H7 (cell line): ENCODE measurements around the gene GALR2. TPM values are rescaled to one million over a fixed set of nuclear protein-coding genes. Genes with fewer than 3 reads are reported as not detected.
"Not testable (repeated sequence)": the region's sequence is repeated elsewhere in the genome, so short reads cannot be mapped to it uniquely, and the experiment has no call there.

ENCODE experiments used
- DNase-seq: peaks from one replicate; pipeline ENCODE4 v3.0.0; 2012
- H3K27me3 ChIP-seq: 2 replicates; pipeline ENCODE4 v1.6.0; 2011; ENCODE audit warnings: mild to moderate bottlenecking, low read length; ENCODE audit not compliant: control insufficient read depth, insufficient read depth
- H3K36me3 ChIP-seq: replicated peaks from 2 replicates; pipeline ENCODE4 v1.5.1; 2011; ENCODE audit warnings: low read length; ENCODE audit not compliant: control insufficient read depth, insufficient read depth
- H3K4me3 ChIP-seq: 2 replicates; pipeline ENCODE4 v1.5.1; 2011; ENCODE audit warnings: low read depth, mild to moderate bottlenecking, control low read depth, low read length, moderate library complexity; ENCODE audit not compliant: insufficient read depth
- total RNA-seq: library from RNA; depleted of rRNA; stranded (reverse); fragments of >200 nt; shearing (Covaris generic); gene quantifications from 2 replicates; pipeline ENCODE4 v1.2.3, GENCODE V29; 2014; rRNA removed

GALR2 gene
- 1.8 and 2.0 TPM in 2 replicates for total RNA-seq

- peak; percentile 90 for DNase-seq
- Histone ChIP-seq H3K27me3 (peaks cover 62% of the 10 kb centered on the region), H3K4me3 (peak within 1 kb of the TSS; percentile 49), H3K36me3 (no peaks in the 10 kb centered on the region)
These were observed at the start of gene GALR2 for GRCh38 chr17:76074390-76075363. TSS of gene GALR2 (plus strand) at chr17:76074781. CDS start at chr17:76074884, 103 bp downstream.

GRCh38 chr17:76025294-76025693 lies 49.3 kb upstream of the GALR2 start:
- no peak overlapping the region for H3K4me3 ChIP-seq
- no peaks in the 10 kb centered on the region for H3K27me3 ChIP-seq
- H3K36me3 ChIP-seq: no peaks in the 10 kb centered on the region
- no peak for DNase-seq

- Histone ChIP-seq H3K27me3 (no peaks in the 10 kb centered on the region), H3K4me3 (no peak overlapping the region), H3K36me3 (no peaks in the 10 kb centered on the region)
- peak; percentile 36 for DNase-seq
These were observed 47.8 kb upstream of the GALR2 start for GRCh38 chr17:76026714-76027158.

- DNase-seq: peak; percentile 49
- Histone ChIP-seq H3K27me3 (no peaks in the 10 kb centered on the region), H3K36me3 (no peaks in the 10 kb centered on the region), H3K4me3 (no peak within 1 kb of the TSS)
These were observed 47.3 kb upstream of the GALR2 start, which contains the start of gene EVPL for GRCh38 chr17:76027159-76027839. TSS of gene EVPL (minus strand) at chr17:76027306. CDS start at chr17:76027198, 108 bp downstream.

- no peaks in the 10 kb centered on the region for H3K36me3 ChIP-seq
- DNase-seq: no peak
- no peaks in the 10 kb centered on the region for H3K27me3 ChIP-seq
- H3K4me3 ChIP-seq: no peak overlapping the region
These were observed 42.4 kb upstream of the GALR2 start for GRCh38 chr17:76032073-76032779.

GRCh38 chr17:76032780-76033108 lies 41.8 kb upstream of the GALR2 start:
- Histone ChIP-seq H3K4me3 (no peak overlapping the region), H3K36me3 (no peaks in the 10 kb centered on the region), H3K27me3 (no peaks in the 10 kb centered on the region)
- no peak for DNase-seq

- Histone ChIP-seq H3K4me3 (no peak overlapping the region), H3K27me3 (no peaks in the 10 kb centered on the region), H3K36me3 (no peaks in the 10 kb centered on the region)
- no peak for DNase-seq
These were observed 41.4 kb upstream of the GALR2 start for GRCh38 chr17:76033139-76033538.

- no peak overlapping the region for H3K4me3 ChIP-seq
These were observed 39.9 kb upstream of the GALR2 start for GRCh38 chr17:76034428-76035350.

GRCh38 chr17:76036497-76037261 lies 37.9 kb upstream of the GALR2 start:
- Histone ChIP-seq H3K4me3 (no peak overlapping the region), H3K36me3 (peaks cover 16% of the 10 kb centered on the region), H3K27me3 (no peaks in the 10 kb centered on the region)
- peak; percentile 81 for DNase-seq

More at GRCh38 chr17:76034428-76035350, 39.9 kb upstream of the GALR2 start:
- Histone ChIP-seq H3K27me3 (no peaks in the 10 kb centered on the region), H3K36me3 (peaks cover 5% of the 10 kb centered on the region)
- DNase-seq: no peak

GRCh38 chr17:76038050-76038449 lies 36.5 kb upstream of the GALR2 start:
- DNase-seq: no peak
- Histone ChIP-seq H3K4me3 (no peak overlapping the region), H3K36me3 (peaks cover 17% of the 10 kb centered on the region), H3K27me3 (no peaks in the 10 kb centered on the region)

- peak; percentile 8 for DNase-seq
- Histone ChIP-seq H3K27me3 (no peaks in the 10 kb centered on the region), H3K36me3 (peaks cover 26% of the 10 kb centered on the region), H3K4me3 (no peak overlapping the region)
These were observed 35.5 kb upstream of the GALR2 start for GRCh38 chr17:76039121-76039520.

- Histone ChIP-seq H3K4me3 (no peak overlapping the region), H3K27me3 (no peaks in the 10 kb centered on the region), H3K36me3 (peaks cover 34% of the 10 kb centered on the region)
- DNase-seq: peak; percentile 37
These were observed 34.2 kb upstream of the GALR2 start for GRCh38 chr17:76040376-76040775.

- not testable (repeated sequence) for H3K27me3 ChIP-seq, DNase-seq, H3K4me3 ChIP-seq
- H3K36me3 ChIP-seq: peaks cover 42% of the 10 kb centered on the region
These were observed 31.7 kb upstream of the GALR2 start for GRCh38 chr17:76042868-76043267.
